NAMALWA (cell line): ENCODE results near the gene FPGT.
"Not testable (repeated sequence)": the region's sequence is repeated elsewhere in the genome, so short reads cannot be mapped to it uniquely, and the experiment has no call there.

ENCODE experiments used
- DNase-seq: peaks from one replicate; pipeline ENCODE4 v3.0.0-alpha.2; 2015; ENCODE audit warnings: low spot score

Gene FPGT

GRCh38 chr1:74197657-74198552, at the start of gene FPGT, which contains the start of gene LRRIQ3:
FPGT (plus strand) TSS chr1:74198242; CDS start chr1:74198279, 37 bp downstream.
LRRIQ3 (minus strand) TSS chr1:74198176; CDS start chr1:74183684, 14,492 bp downstream.
- DNase-seq: peak; percentile 96

DNA sequence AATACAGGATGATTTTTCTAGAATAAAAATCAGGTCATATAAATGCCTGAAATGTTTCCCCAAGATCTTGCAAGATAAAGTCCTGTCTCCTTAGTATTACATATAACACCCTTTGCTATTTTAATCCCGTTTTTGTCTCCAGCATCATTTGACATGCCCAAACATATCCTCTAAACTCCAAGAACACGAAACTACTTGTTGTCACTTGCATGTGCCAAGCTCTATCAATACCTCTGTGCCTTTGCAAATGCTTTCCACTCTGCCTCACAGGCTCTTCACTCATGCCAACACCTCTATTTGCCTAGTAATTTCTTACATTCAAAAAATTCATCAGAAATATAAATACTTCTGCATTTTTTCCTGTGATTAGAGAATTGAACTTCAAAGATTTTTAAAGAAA, 38.0 kb upstream of the FPGT start:
- no peak for DNase-seq

DNA sequence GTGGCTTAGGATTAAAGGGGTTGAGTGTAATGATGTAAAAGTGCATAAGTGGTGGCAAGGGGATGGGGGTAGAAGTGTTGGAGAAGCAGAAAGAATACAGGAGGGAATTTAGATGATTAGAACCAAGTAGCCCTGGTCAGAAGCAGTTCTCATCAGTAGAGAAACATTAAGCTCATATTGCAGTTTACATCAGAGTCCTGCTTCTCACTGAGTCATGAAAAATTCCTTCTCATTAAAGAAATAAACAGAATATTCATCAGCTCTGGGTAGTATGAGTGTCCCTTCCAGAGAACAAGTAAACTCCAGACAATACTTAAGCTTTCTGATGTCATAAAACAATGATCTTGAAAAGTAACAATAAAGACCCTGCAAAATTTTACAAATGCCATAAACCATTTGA, 36.5 kb upstream of the FPGT start:
- DNase-seq: no peak

GRCh38 chr1:74162333-74162732, 35.7 kb upstream of the FPGT start:
- DNase-seq: no peak

DNA sequence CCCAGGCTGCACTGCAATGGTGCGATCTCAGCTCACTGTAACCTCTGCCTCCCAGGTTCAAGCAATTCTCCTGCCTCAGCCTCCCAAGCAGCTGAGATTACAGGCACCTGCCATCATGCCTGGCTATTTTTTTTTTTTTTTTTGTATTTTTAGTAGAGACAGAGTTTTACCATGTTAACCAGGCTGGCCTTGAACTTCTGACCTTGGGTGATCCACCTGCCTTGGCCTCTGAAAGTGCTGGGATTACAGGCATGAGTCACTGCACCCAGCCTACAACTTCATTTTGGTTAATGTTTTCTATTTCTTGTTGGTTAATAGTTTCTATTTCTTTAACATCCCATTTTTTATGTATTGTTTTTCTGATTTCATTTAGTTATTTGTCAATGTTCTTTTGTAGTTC, 23.6 kb upstream of the FPGT start:
- DNase-seq: not testable (repeated sequence)

GRCh38 chr1:74180490-74180889, 17.6 kb upstream of the FPGT start:
- DNase-seq: no peak

GRCh38 chr1:74193908-74194307, 4.1 kb upstream of the FPGT start:
- DNase-seq: no peak

GRCh38 chr1:74195339-74195738, 2.7 kb upstream of the FPGT start:
- no peak for DNase-seq

DNA sequence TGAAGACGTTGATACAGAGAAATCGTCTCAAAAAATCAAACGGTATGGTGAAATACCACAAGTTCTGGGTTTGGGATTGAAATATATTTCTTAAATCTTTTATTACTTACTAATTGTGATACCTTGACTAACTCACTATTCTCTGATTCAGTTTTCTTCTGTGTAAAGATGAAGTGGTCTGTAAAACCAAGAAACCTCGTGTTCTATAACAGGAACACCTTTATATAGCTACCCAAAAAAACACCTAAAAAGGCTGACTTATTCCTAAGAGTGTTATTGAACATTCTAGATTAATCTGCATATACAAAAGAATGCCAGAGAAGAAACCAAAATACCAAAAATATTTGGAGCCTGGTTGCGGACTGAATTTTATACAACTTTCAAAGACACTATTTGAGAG, 787 bp upstream of the FPGT start:
- no peak for DNase-seq

- peak; percentile 2 for DNase-seq
These were observed 1.5 kb downstream of the FPGT start for GRCh38 chr1:74199504-74199903.

- no peak for DNase-seq
These were observed 7.2 kb downstream of the FPGT start for GRCh38 chr1:74205266-74205665.

DNA sequence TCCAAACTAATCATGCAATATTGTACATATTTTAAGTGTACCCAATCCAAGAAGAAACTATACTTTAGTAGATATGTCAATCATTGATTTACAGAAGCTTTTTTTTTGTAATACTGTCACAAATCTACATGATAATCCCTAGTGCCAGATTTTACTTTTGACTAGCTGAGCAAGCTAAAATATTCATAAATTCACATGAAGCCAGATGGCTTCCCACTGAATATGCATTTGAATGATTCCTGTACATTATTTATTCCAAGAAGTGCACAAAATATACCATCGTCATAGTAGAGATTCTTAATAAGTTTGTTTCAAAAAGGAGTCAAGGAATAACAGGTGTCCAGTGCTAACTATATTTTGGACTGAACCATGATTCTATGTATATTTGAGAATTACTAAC, 17.2 kb downstream of the FPGT start:
- no peak for DNase-seq

DNA sequence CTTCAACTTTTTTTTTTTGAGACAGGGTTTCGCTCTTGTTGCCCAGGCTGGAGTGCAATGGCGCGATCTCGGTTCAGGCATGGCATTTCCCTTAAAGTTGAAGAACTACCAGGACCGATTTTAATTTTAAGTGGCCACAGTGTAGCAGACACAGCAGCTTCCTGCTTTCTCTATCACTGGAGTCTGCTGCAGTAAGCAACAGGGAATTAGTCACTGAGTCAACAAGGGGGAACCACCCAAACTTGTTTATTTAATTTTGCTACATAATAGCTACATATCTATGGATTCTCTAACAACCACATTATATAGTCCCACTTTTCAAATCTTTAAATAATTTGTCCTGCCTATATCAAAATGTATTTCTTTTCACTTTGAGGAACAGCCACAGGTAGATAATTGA, 24.7 kb downstream of the FPGT start:
- no peak for DNase-seq

GRCh38 chr1:74223453-74223852, 25.4 kb downstream of the FPGT start:
- DNase-seq: no peak

DNA sequence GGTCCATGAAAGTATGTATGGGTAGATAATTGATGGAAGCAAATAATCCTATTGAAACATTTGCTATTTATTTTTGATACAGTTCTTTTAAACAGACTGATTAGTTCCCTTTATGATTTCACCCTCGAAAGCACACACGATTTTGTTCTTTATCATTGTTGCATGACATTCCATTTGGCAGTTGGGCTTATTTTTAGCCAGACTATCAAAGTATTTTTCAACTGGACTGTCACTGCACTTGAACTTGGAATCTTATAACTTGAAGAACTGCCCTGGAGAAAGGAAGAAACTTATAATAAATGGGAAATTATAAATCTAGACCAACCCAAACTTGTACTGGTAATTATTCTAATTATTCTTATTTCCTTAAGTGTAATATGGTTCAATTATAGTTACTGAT, 37.1 kb downstream of the FPGT start, which contains the start of gene TNNI3K:
TSS of gene TNNI3K (plus strand) at position 235 of the 400 bp plus-strand sequence. CDS start at position 300, 65 bp downstream.
- no peak for DNase-seq

DNA sequence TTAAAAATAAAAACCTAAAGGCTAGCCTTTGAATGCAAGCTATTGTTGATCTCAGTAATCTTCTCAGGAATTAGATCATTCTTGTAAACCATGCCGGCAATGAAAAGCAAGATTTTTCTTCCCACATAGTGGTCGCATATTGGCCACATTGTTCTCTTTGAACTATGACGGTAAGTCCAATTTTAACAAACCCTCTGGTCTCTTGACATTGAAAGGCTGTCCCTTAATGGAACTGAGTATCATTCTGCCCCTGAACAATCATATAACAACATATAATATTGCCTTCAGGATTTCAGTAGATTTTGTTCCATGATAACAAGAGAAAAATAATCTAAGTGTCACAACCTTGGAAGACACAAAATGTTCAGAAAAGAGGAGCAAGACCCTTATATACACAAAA, 38.4 kb downstream of the FPGT start:
- no peak for DNase-seq

GRCh38 chr1:74237035-74237434, 39.0 kb downstream of the FPGT start:
- no peak for DNase-seq

DNA sequence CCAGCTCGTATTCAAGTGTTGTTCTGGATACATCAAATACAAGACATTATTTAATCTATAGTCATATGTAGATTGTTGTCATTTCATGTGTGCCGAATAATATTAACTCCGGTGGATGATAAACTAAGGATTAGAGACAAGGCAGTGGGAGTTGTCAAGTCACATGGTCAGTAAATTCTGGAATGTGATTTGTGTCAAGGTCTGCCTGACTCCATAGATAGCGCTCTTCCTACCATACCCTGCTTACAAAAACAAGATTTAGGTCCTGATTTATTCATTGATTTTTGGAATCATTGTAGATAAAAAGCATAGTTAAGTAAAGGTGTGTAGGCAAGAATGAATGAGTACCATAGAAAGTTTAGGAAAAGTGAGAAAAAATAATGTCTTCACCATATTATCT, 39.7 kb downstream of the FPGT start:
- no peak for DNase-seq

- DNase-seq: no peak
These were observed 47.2 kb downstream of the FPGT start for GRCh38 chr1:74245168-74245772.

DNA sequence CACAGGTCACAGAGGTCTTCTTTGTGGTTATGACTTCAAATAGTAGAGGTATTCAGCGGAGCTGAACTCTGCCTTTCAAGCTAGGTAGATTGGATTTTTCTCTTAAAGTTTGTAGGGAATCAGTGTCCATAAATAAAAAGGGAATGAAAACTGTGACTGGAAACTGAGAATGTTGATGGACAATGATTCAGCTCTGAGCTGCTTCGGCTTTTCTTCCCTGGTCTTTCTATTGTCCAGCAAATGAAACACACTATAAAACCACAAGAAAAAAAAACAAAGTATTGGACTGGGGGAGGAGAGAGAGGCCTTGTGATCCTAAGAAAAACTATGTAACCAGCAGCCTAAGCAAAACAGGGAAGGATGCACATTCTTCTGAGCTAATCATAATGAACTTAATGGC, 48.3 kb downstream of the FPGT start:
- no peak for DNase-seq

- no peak for DNase-seq
These were observed 50.0 kb downstream of the FPGT start for GRCh38 chr1:74247881-74248528.

DNA sequence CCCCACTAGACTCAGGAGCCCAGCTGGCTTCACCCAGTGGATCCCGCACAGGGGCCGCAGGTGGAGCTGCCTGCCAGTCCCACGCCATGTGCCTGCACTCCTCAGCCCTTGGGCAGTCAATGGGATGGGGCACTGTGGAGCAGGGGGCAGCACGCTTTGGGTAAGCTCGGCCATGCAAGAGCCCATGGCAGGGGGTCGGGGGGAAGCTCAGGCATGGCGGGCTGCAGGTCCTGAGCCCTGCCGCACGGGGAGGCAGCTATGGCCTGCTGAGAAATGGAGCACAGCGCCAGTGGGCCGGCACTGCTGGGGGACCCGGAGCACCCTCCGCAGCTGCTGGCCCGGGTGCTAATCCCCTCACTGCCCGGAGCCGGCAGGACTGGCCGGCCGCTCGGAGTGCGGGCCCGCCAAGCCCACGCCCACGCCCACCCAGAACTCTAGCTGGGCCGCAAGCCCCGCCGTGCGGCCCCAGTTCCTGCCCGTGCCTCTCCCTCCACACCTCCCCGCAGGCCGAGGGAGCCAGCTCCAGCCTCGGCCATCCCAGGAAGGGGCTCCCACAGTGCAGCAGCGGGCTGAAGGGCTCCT, 55.3 kb downstream of the FPGT start:
- not testable (repeated sequence) for DNase-seq
